H9 (cell line): Measurements from ENCODE around the gene DES. TPM values are rescaled to one million over a fixed set of nuclear protein-coding genes. Genes with fewer than 3 reads are reported as not detected.

ENCODE experiments used
- DNase-seq: peaks from one replicate; pipeline ENCODE4 v3.0.0-alpha.2; 2017
- H2AFZ ChIP-seq: one replicate; pipeline ENCODE4 v1.6.1; 2013; ENCODE audit warnings: mild to moderate bottlenecking, low read length, control low read depth, moderate library complexity
- H2AK5ac ChIP-seq: 2 replicates; pipeline ENCODE4 v1.6.1; 2013; ENCODE audit warnings: low read length, control low read depth, mixed read lengths; ENCODE audit not compliant: insufficient read length
- H2BK120ac ChIP-seq: one replicate; pipeline ENCODE4 v1.6.1; 2013; ENCODE audit warnings: low read depth, mild to moderate bottlenecking, low read length, control low read depth, inconsistent platforms; ENCODE audit not compliant: poor library complexity, severe bottlenecking
- H2BK12ac ChIP-seq: 2 replicates; pipeline ENCODE4 v1.6.1; 2013; ENCODE audit warnings: low read length, control low read depth, mixed read lengths, low read depth; ENCODE audit not compliant: insufficient read length
- H2BK15ac ChIP-seq: 2 replicates; pipeline ENCODE4 v1.6.1; 2013; ENCODE audit warnings: low read depth, low read length, control low read depth
- H2BK20ac ChIP-seq: one replicate; pipeline ENCODE4 v1.6.1; 2013; ENCODE audit warnings: low read depth, mild to moderate bottlenecking, low read length, control low read depth, inconsistent platforms; ENCODE audit not compliant: poor library complexity, severe bottlenecking
- H2BK5ac ChIP-seq: 2 replicates; pipeline ENCODE4 v1.6.1; 2013; ENCODE audit warnings: low read length, control low read depth, mixed read lengths; ENCODE audit not compliant: insufficient read length
- H3K14ac ChIP-seq: 2 replicates; pipeline ENCODE4 v1.6.1; 2013; ENCODE audit warnings: low read length, control low read depth; ENCODE audit not compliant: insufficient read depth
- H3K18ac ChIP-seq: 2 replicates; pipeline ENCODE4 v1.6.1; 2013; ENCODE audit warnings: low read depth, mild to moderate bottlenecking, mixed read lengths, low read length, control low read depth; ENCODE audit not compliant: insufficient read length
- H3K23ac ChIP-seq: 2 replicates; pipeline ENCODE4 v1.6.1; 2013; ENCODE audit warnings: low read length, control low read depth, mixed read lengths, low read depth; ENCODE audit not compliant: insufficient read length
- H3K23me2 ChIP-seq: 2 replicates; pipeline ENCODE4 v1.6.1; 2013; ENCODE audit warnings: low read depth, mild to moderate bottlenecking, mixed read lengths, low read length, control low read depth; ENCODE audit not compliant: insufficient read length, poor library complexity, severe bottlenecking
- H3K27ac ChIP-seq: 2 replicates; pipeline ENCODE4 v1.5.1; 2013; ENCODE audit warnings: low read length, control low read depth, mixed read lengths, low read depth; ENCODE audit not compliant: insufficient read length
- H3K27me3 ChIP-seq: 2 replicates; pipeline ENCODE4 v1.6.1; 2013; ENCODE audit warnings: low read length, control low read depth, inconsistent platforms; ENCODE audit not compliant: insufficient read depth
- H3K4ac ChIP-seq: 2 replicates; pipeline ENCODE4 v1.6.1; 2013; ENCODE audit warnings: low read depth, mild to moderate bottlenecking, control low read depth, inconsistent platforms, low read length, moderate library complexity
- H3K4me1 ChIP-seq: 2 replicates; pipeline ENCODE4 v1.6.1; 2013; ENCODE audit warnings: low read length, control low read depth, inconsistent platforms; ENCODE audit not compliant: insufficient read depth
- H3K4me2 ChIP-seq: 2 replicates; pipeline ENCODE4 v1.6.1; 2013; ENCODE audit warnings: low read length, control low read depth, mixed read lengths; ENCODE audit not compliant: insufficient read length, insufficient read depth
- H3K56ac ChIP-seq: 2 replicates; pipeline ENCODE4 v1.6.1; 2013; ENCODE audit warnings: low read depth, mild to moderate bottlenecking, mixed read lengths, low read length, control low read depth; ENCODE audit not compliant: insufficient read length
- H3K79me1 ChIP-seq: 2 replicates; pipeline ENCODE4 v1.6.1; 2013; ENCODE audit warnings: low read depth, mild to moderate bottlenecking, moderate library complexity, low read length, control low read depth, inconsistent platforms; ENCODE audit not compliant: insufficient read depth, poor library complexity, severe bottlenecking
- H3K79me2 ChIP-seq: 2 replicates; pipeline ENCODE4 v1.6.1; 2013; ENCODE audit warnings: low read length, control low read depth, inconsistent platforms; ENCODE audit not compliant: insufficient read depth
- H3K9ac ChIP-seq: 2 replicates; pipeline ENCODE4 v1.6.1; 2013; ENCODE audit warnings: low read length, control low read depth, mixed read lengths; ENCODE audit not compliant: insufficient read length; ENCODE audit errors: extremely low read depth
- H3K9me3 ChIP-seq: one replicate; pipeline ENCODE4 v1.6.1; 2013; ENCODE audit warnings: low read depth, low read length, inconsistent platforms; ENCODE audit not compliant: control insufficient read depth
- H3T11ph ChIP-seq: one replicate; pipeline ENCODE4 v1.6.1; 2013; ENCODE audit warnings: mild to moderate bottlenecking, low read length, control low read depth, inconsistent platforms
- H4K20me1 ChIP-seq: one replicate; pipeline ENCODE4 v1.6.1; 2013; ENCODE audit not compliant: control insufficient read depth, insufficient read length, insufficient read depth
- H4K5ac ChIP-seq: 2 replicates; pipeline ENCODE4 v1.6.1; 2013; ENCODE audit warnings: low read depth, mild to moderate bottlenecking, mixed read lengths, low read length, control low read depth; ENCODE audit not compliant: insufficient read length
- H4K8ac ChIP-seq: replicated peaks from 2 replicates; pipeline ENCODE4 v1.6.1; 2013; ENCODE audit warnings: low read length, control low read depth, mixed read lengths, low read depth; ENCODE audit not compliant: insufficient read length
- H4K91ac ChIP-seq: 2 replicates; pipeline ENCODE4 v1.6.1; 2013; ENCODE audit warnings: low read depth, mild to moderate bottlenecking, moderate library complexity, mixed read lengths, low read length, control low read depth; ENCODE audit not compliant: insufficient read length
- H3K27ac Mint-ChIP-seq, 3 experiments: 2 replicates in 2 of 3; 3 replicates in 1 of 3; pipeline ENCODE4 v1.8.0; 2020 to 2021; ENCODE audit warnings: mixed read lengths in 3 of 3, mild to moderate bottlenecking in 1 of 3, moderate library complexity in 1 of 3
- H3K27me3 Mint-ChIP-seq: 2 replicates; pipeline ENCODE4 v1.8.0; 2021; ENCODE audit warnings: low read depth, mild to moderate bottlenecking, moderate library complexity, mixed read lengths
- H3K36me3 Mint-ChIP-seq, 3 experiments: 2 replicates in 2 of 3; 3 replicates in 1 of 3; pipeline ENCODE4 v1.8.0; 2020 to 2021; ENCODE audit warnings: low read depth in 3 of 3, mixed read lengths in 3 of 3; ENCODE audit not compliant: insufficient read depth in 1 of 3
- H3K4me1 Mint-ChIP-seq, 2 experiments: 2 replicates each; pipeline ENCODE4 v1.8.0; 2020; ENCODE audit warnings: mixed read lengths in 2 of 2
- H3K4me3 Mint-ChIP-seq, 2 experiments: 2 replicates in 1 of 2; 3 replicates in 1 of 2; pipeline ENCODE4 v1.8.0; 2020 to 2021; ENCODE audit warnings: mild to moderate bottlenecking in 2 of 2, mixed read lengths in 2 of 2, moderate library complexity in 1 of 2
- H3K9me3 Mint-ChIP-seq, 2 experiments: 2 replicates in 1 of 2; 3 replicates in 1 of 2; pipeline ENCODE4 v1.8.0; 2020; ENCODE audit warnings: mild to moderate bottlenecking in 2 of 2, mixed read lengths in 2 of 2, moderate library complexity in 1 of 2
- total RNA-seq: library from RNA; stranded (reverse); gene quantifications from 2 replicates; pipeline ENCODE4 v1.2.1, GENCODE V29; 2021
- TF ChIP-seq, protein P1 (sequence below): fragments of 200-600 bp; sonication (generic); conservative IDR thresholded peaks from 3 replicates; pipeline ENCODE4 v1.8.0; 2021; ENCODE audit warnings: antibody characterized with exemption, mild to moderate bottlenecking

The DES gene
- total RNA-seq, 1 experiment from 2014 or later, result 4.6 TPM

DNA sequence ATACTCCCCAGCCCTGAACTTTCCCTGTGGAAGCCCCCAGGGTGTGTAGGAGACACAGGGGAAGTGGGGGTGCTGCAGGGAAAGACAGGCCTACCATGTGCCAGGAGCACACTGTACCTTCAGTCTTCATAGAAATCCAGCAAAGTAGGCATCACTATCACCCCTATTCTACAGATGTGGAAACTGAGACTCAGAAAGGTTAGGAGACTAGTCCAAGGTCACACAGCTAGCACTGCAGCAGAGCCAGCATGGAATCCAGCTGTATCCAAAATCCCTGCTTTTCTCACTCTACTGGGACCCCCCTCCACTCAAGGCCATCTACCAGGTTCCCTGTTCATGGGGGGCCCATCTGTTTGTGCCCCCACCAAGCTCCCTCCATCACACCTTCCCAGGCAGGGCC lies 37.3 kb upstream of the DES start:
- TF ChIP-seq, protein P1, sequence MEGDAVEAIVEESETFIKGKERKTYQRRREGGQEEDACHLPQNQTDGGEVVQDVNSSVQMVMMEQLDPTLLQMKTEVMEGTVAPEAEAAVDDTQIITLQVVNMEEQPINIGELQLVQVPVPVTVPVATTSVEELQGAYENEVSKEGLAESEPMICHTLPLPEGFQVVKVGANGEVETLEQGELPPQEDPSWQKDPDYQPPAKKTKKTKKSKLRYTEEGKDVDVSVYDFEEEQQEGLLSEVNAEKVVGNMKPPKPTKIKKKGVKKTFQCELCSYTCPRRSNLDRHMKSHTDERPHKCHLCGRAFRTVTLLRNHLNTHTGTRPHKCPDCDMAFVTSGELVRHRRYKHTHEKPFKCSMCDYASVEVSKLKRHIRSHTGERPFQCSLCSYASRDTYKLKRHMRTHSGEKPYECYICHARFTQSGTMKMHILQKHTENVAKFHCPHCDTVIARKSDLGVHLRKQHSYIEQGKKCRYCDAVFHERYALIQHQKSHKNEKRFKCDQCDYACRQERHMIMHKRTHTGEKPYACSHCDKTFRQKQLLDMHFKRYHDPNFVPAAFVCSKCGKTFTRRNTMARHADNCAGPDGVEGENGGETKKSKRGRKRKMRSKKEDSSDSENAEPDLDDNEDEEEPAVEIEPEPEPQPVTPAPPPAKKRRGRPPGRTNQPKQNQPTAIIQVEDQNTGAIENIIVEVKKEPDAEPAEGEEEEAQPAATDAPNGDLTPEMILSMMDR, result no peak
- H3K9me3 Mint-ChIP-seq, result no peaks in the 10 kb centered on the region
- H3K9ac ChIP-seq, result no peak overlapping the region
- no peak overlapping the region for H4K8ac ChIP-seq
- H3T11ph ChIP-seq, result no peak overlapping the region
- peaks cover 4 to 12% of the 10 kb centered on the region in 2 experiments; a peak in 2 of 4 replicates for H3K4me1 Mint-ChIP-seq
- H4K5ac ChIP-seq, result no peak overlapping the region
- H2BK20ac ChIP-seq, result no peak overlapping the region
- no peak overlapping the region for H3K4me3 Mint-ChIP-seq
- no peak overlapping the region for H3K4me2 ChIP-seq
- no peak overlapping the region for H2BK120ac ChIP-seq
- DNase-seq, result no peak
- peak overlapping the region in 1 of 3 experiments; percentile 53; a peak in 1 of 7 replicates for H3K27ac Mint-ChIP-seq
- H4K91ac ChIP-seq, result no peak overlapping the region
- no peaks in the 10 kb centered on the region for H4K20me1 ChIP-seq
- H2BK12ac ChIP-seq, result no peak overlapping the region
- H3K14ac ChIP-seq, result no peak overlapping the region
- no peaks in the 10 kb centered on the region for H3K79me1 ChIP-seq
- no peak overlapping the region for H2AK5ac ChIP-seq
- no peak overlapping the region for H3K23ac ChIP-seq
- no peaks in the 10 kb centered on the region for H3K27me3 ChIP-seq
- no peaks in the 10 kb centered on the region for H3K4me1 ChIP-seq
- H3K27me3 Mint-ChIP-seq, result no peaks in the 10 kb centered on the region
- no peak overlapping the region for H2BK5ac ChIP-seq
- no peaks in the 10 kb centered on the region for H3K79me2 ChIP-seq
- no peak overlapping the region for H3K56ac ChIP-seq
- H3K9me3 ChIP-seq, result no peaks in the 10 kb centered on the region
- H2AFZ ChIP-seq, result no peak overlapping the region
- H3K23me2 ChIP-seq, result no peaks in the 10 kb centered on the region
- no peak overlapping the region for H3K27ac ChIP-seq
- H3K36me3 Mint-ChIP-seq, result peaks cover 29 to 58% (median 51%) of the 10 kb centered on the region in 3 experiments; a peak in 6 of 7 replicates
- H3K4ac ChIP-seq, result no peak overlapping the region
- H3K18ac ChIP-seq, result no peak overlapping the region
- H2BK15ac ChIP-seq, result no peak overlapping the region
